ENCODE results near the gene BRME1. TPM values are rescaled to one million over a fixed set of nuclear protein-coding genes. Genes with fewer than 3 reads are reported as not detected.
A peak's percentile ranks its signal among the peaks of the same experiment; 100 is the strongest.

The BRME1 gene
- total and polyA plus RNA-seq, 2 of the 13 experiments (the other 11 are each of a cell fraction or from before 2014, with no cell fraction given), result 0.74 to 1.5 TPM

- TF ChIP-seq KAT2B (IDR thresholded peaks at IDR 0.05; ENCODE audit: borderline replicate concordance, low read depth, low read length) (no peak), SMC3 (IDR thresholded peaks at IDR 0.05; ENCODE audit: low read length) (no peak), HHEX (CRISPR knock-in tag; IDR thresholded peaks at IDR 0.05) (no peak), SUZ12 (IDR thresholded peaks at IDR 0.05; ENCODE audit: low read depth, low read length) (peak; percentile 74), SIX1 (CRISPR knock-in tag; IDR thresholded peaks at IDR 0.05; ENCODE audit: borderline replicate concordance) (no peak), MAFK (conservative IDR thresholded peaks at IDR 0.05 in 1 of 2, IDR thresholded peaks at IDR 0.05 in 1 of 2; ENCODE audit: low read length in 2 of 2) (no peak), HDAC6 (IDR thresholded peaks at IDR 0.05; ENCODE audit: low read depth, low read length) (no peak), ZNF629 (CRISPR knock-in tag; conservative IDR thresholded peaks at IDR 0.05) (peak; percentile 31; the same call in 1 of the 2 replicates), ZBTB38 (CRISPR knock-in tag; IDR thresholded peaks at IDR 0.05) (peak; percentile 96), ATRX (CRISPR knock-in tag; IDR thresholded peaks at IDR 0.05; ENCODE audit: borderline replicate concordance) (no peak), ZBTB26 (CRISPR knock-in tag; IDR thresholded peaks at IDR 0.05; ENCODE audit: borderline replicate concordance) (peak; percentile 15; the same call in 1 of the 2 replicates), CC2D1A (CRISPR knock-in tag; IDR thresholded peaks at IDR 0.05) (peak; percentile 77; the same call in 1 of the 2 replicates), FOXP1 (IDR thresholded peaks at IDR 0.05) (no peak), FOXP1 (CRISPR knock-in tag; IDR thresholded peaks at IDR 0.05) (no peak; the same call in 1 of the 2 replicates), ZNF232 (CRISPR knock-in tag; IDR thresholded peaks at IDR 0.05; ENCODE audit: borderline replicate concordance) (peak; percentile 82; the same call in 1 of the 2 replicates), ZNF556 (CRISPR knock-in tag; IDR thresholded peaks at IDR 0.05; ENCODE audit: borderline replicate concordance) (no peak), REL (CRISPR knock-in tag; conservative IDR thresholded peaks at IDR 0.05) (peak; percentile 89; the same call in 1 of the 2 replicates), ZBTB44 (CRISPR knock-in tag; IDR thresholded peaks at IDR 0.05) (no peak), NFAT5 (CRISPR knock-in tag; IDR thresholded peaks at IDR 0.05) (peak; percentile 87; the same call in 1 of the 2 replicates), ZNF614 (CRISPR knock-in tag; IDR thresholded peaks at IDR 0.05; ENCODE audit: borderline replicate concordance) (peak; percentile 83; the same call in 1 of the 2 replicates), ASH2L (IDR thresholded peaks at IDR 0.05; ENCODE audit: insufficient read length, low read depth, low read length) (no peak), TEAD3 (CRISPR knock-in tag; optimal IDR thresholded peaks at IDR 0.05; ENCODE audit: borderline replicate concordance) (peak; percentile 52)
Measured at GRCh38 chr19:13905634-13906520, at the start of gene BRME1, which contains the start of gene CC2D1A (continued).
